ENCODE data around the gene TRIAP1. TPM values are rescaled to one million over a fixed set of nuclear protein-coding genes. Genes with fewer than 3 reads are reported as not detected.

The TRIAP1 gene
- polyA plus RNA-seq, 2 donors, result 19.2 to 28.0 TPM

DNA sequence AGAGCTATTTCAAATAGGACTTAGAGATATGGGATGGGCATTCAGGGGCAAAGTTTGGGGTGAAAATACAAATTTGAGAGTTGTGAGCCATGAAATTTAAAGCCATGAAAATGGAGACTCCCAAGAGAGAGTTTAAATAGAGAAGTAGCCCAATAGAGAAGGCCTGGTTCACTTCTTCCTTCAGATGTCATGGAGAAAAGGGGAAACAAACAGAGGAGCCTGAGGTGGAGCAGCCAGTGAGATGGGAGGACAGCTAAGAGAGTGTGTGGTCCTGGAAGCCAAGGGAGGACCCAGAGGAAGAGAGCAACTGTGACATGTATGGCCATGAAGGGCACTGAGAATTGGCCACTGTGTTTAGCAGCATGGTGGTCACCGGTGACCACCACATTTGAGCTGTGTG lies 37.4 kb upstream of the TRIAP1 start:
- H3K4me3 ChIP-seq (ENCODE audit: low read depth in 1 of 2, low read length in 2 of 2), result no peak overlapping the region
- H3K27ac ChIP-seq (ENCODE audit: low read depth in 2 of 2, low read length in 1 of 2), result no peak overlapping the region
- H3K4me1 ChIP-seq (ENCODE audit: control insufficient read depth in 2 of 2, insufficient read depth in 2 of 2, low read length in 1 of 2), result no peaks in the 10 kb centered on the region
- H3K36me3 ChIP-seq (ENCODE audit: control insufficient read depth in 2 of 2, insufficient read depth in 2 of 2, low read length in 1 of 2), result no peaks in the 10 kb centered on the region
- no peaks in the 10 kb centered on the region for H3K27me3 ChIP-seq (ENCODE audit: control insufficient read depth in 1 of 2, insufficient read depth in 2 of 2, low read length in 2 of 2)
- WGBS, 2 donors, result 85 to 100% methylated on average over 1 of the region's 1 CpG
- no peaks in the 10 kb centered on the region for H3K9me3 ChIP-seq (ENCODE audit: control insufficient read depth in 2 of 2, insufficient read depth in 1 of 2, low read depth in 1 of 2, low read length in 1 of 2)

GRCh38 chr12:120481022-120481767 lies 35.0 kb upstream of the TRIAP1 start:
- Histone ChIP-seq H3K36me3 (ENCODE audit: control insufficient read depth in 2 of 2, insufficient read depth in 2 of 2, low read length in 1 of 2) (no peaks in the 10 kb centered on the region), H3K4me1 (ENCODE audit: control insufficient read depth in 2 of 2, insufficient read depth in 2 of 2, low read length in 1 of 2) (no peaks in the 10 kb centered on the region), H3K27me3 (ENCODE audit: control insufficient read depth in 1 of 2, insufficient read depth in 2 of 2, low read length in 2 of 2) (no peaks in the 10 kb centered on the region), H3K9me3 (ENCODE audit: control insufficient read depth in 2 of 2, insufficient read depth in 1 of 2, low read depth in 1 of 2, low read length in 1 of 2) (no peaks in the 10 kb centered on the region), H3K4me3 (ENCODE audit: low read depth in 1 of 2, low read length in 2 of 2) (no peak overlapping the region), H3K27ac (ENCODE audit: low read depth in 2 of 2, low read length in 1 of 2) (no peak overlapping the region)
- WGBS, 2 donors, result 92 to 95% methylated on average over 9 of the region's 9 CpGs

DNA sequence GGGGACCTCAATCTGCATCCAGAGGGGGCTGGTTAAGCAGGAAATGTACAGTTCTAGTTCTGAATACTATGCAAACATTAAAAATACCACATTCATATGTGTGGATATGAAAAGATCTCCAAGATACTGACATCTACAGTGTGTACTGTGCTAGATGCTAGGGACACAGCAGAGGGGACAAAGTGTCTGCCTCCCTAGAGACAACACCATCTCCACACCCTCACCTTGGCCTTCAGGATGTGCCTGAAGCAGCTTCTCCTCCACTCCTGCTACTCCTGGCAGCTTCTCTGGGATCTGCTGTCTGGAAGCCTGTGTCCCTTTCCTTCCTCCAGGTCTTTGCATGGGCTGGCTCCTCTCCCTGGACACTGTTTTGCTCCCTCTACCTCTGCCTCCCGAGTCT lies 34.0 kb upstream of the TRIAP1 start:
- no peaks in the 10 kb centered on the region for H3K4me1 ChIP-seq (ENCODE audit: control insufficient read depth in 2 of 2, insufficient read depth in 2 of 2, low read length in 1 of 2)
- H3K27me3 ChIP-seq (ENCODE audit: control insufficient read depth in 1 of 2, insufficient read depth in 2 of 2, low read length in 2 of 2), result no peaks in the 10 kb centered on the region
- peak overlapping the region in 1 of 2 donors; percentile 68 for H3K27ac ChIP-seq (ENCODE audit: low read depth in 2 of 2, low read length in 1 of 2)
- H3K36me3 ChIP-seq (ENCODE audit: control insufficient read depth in 2 of 2, insufficient read depth in 2 of 2, low read length in 1 of 2), result no peaks in the 10 kb centered on the region
- no peak overlapping the region for H3K4me3 ChIP-seq (ENCODE audit: low read depth in 1 of 2, low read length in 2 of 2)
- 69 to 81% methylated on average over 1 of the region's 1 CpG for WGBS, 2 donors
- H3K9me3 ChIP-seq (ENCODE audit: control insufficient read depth in 2 of 2, insufficient read depth in 1 of 2, low read depth in 1 of 2, low read length in 1 of 2), result no peaks in the 10 kb centered on the region

- no peaks in the 10 kb centered on the region for H3K9me3 ChIP-seq (ENCODE audit: control insufficient read depth in 2 of 2, insufficient read depth in 1 of 2, low read depth in 1 of 2, low read length in 1 of 2)
- no peaks in the 10 kb centered on the region for H3K27me3 ChIP-seq (ENCODE audit: control insufficient read depth in 1 of 2, insufficient read depth in 2 of 2, low read length in 2 of 2)
- H3K36me3 ChIP-seq (ENCODE audit: control insufficient read depth in 2 of 2, insufficient read depth in 2 of 2, low read length in 1 of 2), result no peaks in the 10 kb centered on the region
- H3K4me3 ChIP-seq (ENCODE audit: low read depth in 1 of 2, low read length in 2 of 2), result no peak overlapping the region
- 83 to 94% methylated on average over 1 of the region's 1 CpG for WGBS, 2 donors
- peak overlapping the region; percentile 47 to 68 for H3K27ac ChIP-seq (ENCODE audit: low read depth in 2 of 2, low read length in 1 of 2)
- no peaks in the 10 kb centered on the region for H3K4me1 ChIP-seq (ENCODE audit: control insufficient read depth in 2 of 2, insufficient read depth in 2 of 2, low read length in 1 of 2)
Measured at GRCh38 chr12:120479458-120479857, 33.3 kb upstream of the TRIAP1 start.

GRCh38 chr12:120475643-120476042 lies 29.5 kb upstream of the TRIAP1 start:
- Histone ChIP-seq H3K9me3 (ENCODE audit: control insufficient read depth in 2 of 2, insufficient read depth in 1 of 2, low read depth in 1 of 2, low read length in 1 of 2) (no peaks in the 10 kb centered on the region), H3K36me3 (ENCODE audit: control insufficient read depth in 2 of 2, insufficient read depth in 2 of 2, low read length in 1 of 2) (no peaks in the 10 kb centered on the region), H3K27me3 (ENCODE audit: control insufficient read depth in 1 of 2, insufficient read depth in 2 of 2, low read length in 2 of 2) (no peaks in the 10 kb centered on the region), H3K4me1 (ENCODE audit: control insufficient read depth in 2 of 2, insufficient read depth in 2 of 2, low read length in 1 of 2) (no peaks in the 10 kb centered on the region), H3K27ac (ENCODE audit: low read depth in 2 of 2, low read length in 1 of 2) (no peak overlapping the region), H3K4me3 (ENCODE audit: low read depth in 1 of 2, low read length in 2 of 2) (no peak overlapping the region)
- 97 to 98% methylated on average over 1 of the region's 1 CpG for WGBS, 2 donors

- no peaks in the 10 kb centered on the region for H3K27me3 ChIP-seq (ENCODE audit: control insufficient read depth in 1 of 2, insufficient read depth in 2 of 2, low read length in 2 of 2)
- H3K9me3 ChIP-seq (ENCODE audit: control insufficient read depth in 2 of 2, insufficient read depth in 1 of 2, low read depth in 1 of 2, low read length in 1 of 2), result no peaks in the 10 kb centered on the region
- no peaks in the 10 kb centered on the region for H3K36me3 ChIP-seq (ENCODE audit: control insufficient read depth in 2 of 2, insufficient read depth in 2 of 2, low read length in 1 of 2)
- WGBS, 2 donors, result 11 to 13% methylated on average over 2 of the region's 2 CpGs
- no peak overlapping the region for H3K4me3 ChIP-seq (ENCODE audit: low read depth in 1 of 2, low read length in 2 of 2)
- H3K27ac ChIP-seq (ENCODE audit: low read depth in 2 of 2, low read length in 1 of 2), result peak overlapping the region; percentile 60 to 88
- peaks cover 0 to 5% of the 10 kb centered on the region in 2 donors for H3K4me1 ChIP-seq (ENCODE audit: control insufficient read depth in 2 of 2, insufficient read depth in 2 of 2, low read length in 1 of 2)
Measured at GRCh38 chr12:120474616-120474960, 28.4 kb upstream of the TRIAP1 start.

DNA sequence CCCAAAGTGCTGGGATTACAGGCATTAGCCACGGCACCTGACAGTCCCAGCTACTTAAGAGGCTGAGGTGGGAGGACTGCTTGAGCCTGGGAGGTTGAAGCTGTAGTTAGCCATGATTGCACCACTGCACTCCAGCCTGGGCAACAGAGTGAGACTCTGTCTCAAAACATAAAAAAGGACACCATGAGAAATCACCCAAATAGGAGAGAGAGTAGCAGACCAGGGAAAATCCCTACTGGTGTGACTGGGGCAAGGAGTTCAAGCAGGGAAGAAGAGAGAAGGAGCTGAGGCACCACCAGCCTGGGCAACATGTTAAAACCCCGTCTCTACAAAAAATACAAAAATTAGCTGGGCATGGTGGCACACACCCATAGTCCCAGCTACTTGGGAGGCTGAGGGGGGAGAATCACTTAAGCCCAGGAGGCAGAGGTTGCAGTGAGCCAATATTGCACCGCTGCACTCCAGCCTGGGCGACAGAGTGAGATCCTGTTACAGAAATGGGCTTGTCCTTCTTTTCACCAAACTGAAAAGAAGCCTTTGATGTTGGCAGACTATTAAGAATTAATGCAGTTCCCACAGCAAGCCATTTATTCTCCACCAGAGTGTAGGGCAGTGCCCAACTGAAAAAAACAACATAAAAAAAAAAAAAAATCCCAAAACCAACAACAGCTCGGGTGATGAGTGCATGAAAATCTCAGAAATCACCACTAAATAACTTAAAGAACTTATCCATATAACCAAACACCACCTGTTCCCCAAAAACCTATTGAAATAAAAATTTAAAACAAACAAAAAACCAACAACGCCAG lies 27.8 kb upstream of the TRIAP1 start:
- no peaks in the 10 kb centered on the region for H3K9me3 ChIP-seq (ENCODE audit: control insufficient read depth in 2 of 2, insufficient read depth in 1 of 2, low read depth in 1 of 2, low read length in 1 of 2)
- H3K27me3 ChIP-seq (ENCODE audit: control insufficient read depth in 1 of 2, insufficient read depth in 2 of 2, low read length in 2 of 2), result no peaks in the 10 kb centered on the region
- no peak overlapping the region for H3K4me3 ChIP-seq (ENCODE audit: low read depth in 1 of 2, low read length in 2 of 2)
- H3K27ac ChIP-seq (ENCODE audit: low read depth in 2 of 2, low read length in 1 of 2), result peak overlapping the region; percentile 88
- 52 to 60% methylated on average over 6 of the region's 6 CpGs for WGBS, 2 donors
- peaks cover 0 to 5% of the 10 kb centered on the region in 2 donors for H3K4me1 ChIP-seq (ENCODE audit: control insufficient read depth in 2 of 2, insufficient read depth in 2 of 2, low read length in 1 of 2)
- no peaks in the 10 kb centered on the region for H3K36me3 ChIP-seq (ENCODE audit: control insufficient read depth in 2 of 2, insufficient read depth in 2 of 2, low read length in 1 of 2)

GRCh38 chr12:120472521-120472920 lies 26.3 kb upstream of the TRIAP1 start:
- H3K4me1 ChIP-seq (ENCODE audit: control insufficient read depth in 2 of 2, insufficient read depth in 2 of 2, low read length in 1 of 2), result peaks cover 0 to 7% of the 10 kb centered on the region in 2 donors
- no peaks in the 10 kb centered on the region for H3K36me3 ChIP-seq (ENCODE audit: control insufficient read depth in 2 of 2, insufficient read depth in 2 of 2, low read length in 1 of 2)
- no peaks in the 10 kb centered on the region for H3K27me3 ChIP-seq (ENCODE audit: control insufficient read depth in 1 of 2, insufficient read depth in 2 of 2, low read length in 2 of 2)
- H3K4me3 ChIP-seq (ENCODE audit: low read depth in 1 of 2, low read length in 2 of 2), result no peak overlapping the region
- H3K9me3 ChIP-seq (ENCODE audit: control insufficient read depth in 2 of 2, insufficient read depth in 1 of 2, low read depth in 1 of 2, low read length in 1 of 2), result no peaks in the 10 kb centered on the region
- H3K27ac ChIP-seq (ENCODE audit: low read depth in 2 of 2, low read length in 1 of 2), result no peak overlapping the region

DNA sequence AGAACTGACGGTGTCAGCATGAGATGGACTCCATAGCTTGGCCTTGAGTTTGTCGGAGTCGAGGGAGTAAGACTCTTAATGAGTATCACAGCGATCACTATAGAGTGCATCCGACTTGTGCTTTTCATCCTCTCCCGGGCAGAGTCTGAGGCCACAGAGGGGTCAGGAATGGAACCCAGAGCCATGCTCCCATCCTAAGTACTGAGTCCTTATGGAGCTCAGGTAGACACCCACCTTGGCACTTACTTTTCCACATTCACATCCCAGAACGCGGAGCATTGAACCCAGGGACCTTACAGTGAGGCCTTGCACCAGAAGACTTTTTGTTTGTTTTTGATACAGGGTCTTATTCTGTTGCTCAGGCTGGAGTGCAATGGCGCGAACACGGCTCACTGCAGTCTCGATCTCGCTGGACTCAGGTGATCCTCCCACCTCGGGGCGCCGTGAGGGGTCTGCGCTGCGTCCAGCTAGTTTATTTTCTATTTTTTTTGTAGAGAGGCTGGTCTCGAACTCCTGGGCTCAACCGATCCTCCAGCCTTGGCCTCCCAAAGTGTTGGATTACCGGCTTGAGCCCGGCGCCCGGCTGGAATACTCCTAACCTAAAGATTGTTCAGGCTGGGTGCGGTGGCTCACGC lies 24.1 kb upstream of the TRIAP1 start:
- Histone ChIP-seq H3K9me3 (ENCODE audit: control insufficient read depth in 2 of 2, insufficient read depth in 1 of 2, low read depth in 1 of 2, low read length in 1 of 2) (no peaks in the 10 kb centered on the region), H3K4me3 (ENCODE audit: low read depth in 1 of 2, low read length in 2 of 2) (peak overlapping the region; percentile 94 to 95), H3K27me3 (ENCODE audit: control insufficient read depth in 1 of 2, insufficient read depth in 2 of 2, low read length in 2 of 2) (no peaks in the 10 kb centered on the region), H3K4me1 (ENCODE audit: control insufficient read depth in 2 of 2, insufficient read depth in 2 of 2, low read length in 1 of 2) (peaks cover 0 to 7% of the 10 kb centered on the region in 2 donors), H3K27ac (ENCODE audit: low read depth in 2 of 2, low read length in 1 of 2) (peak overlapping the region; percentile 89 to 93), H3K36me3 (ENCODE audit: control insufficient read depth in 2 of 2, insufficient read depth in 2 of 2, low read length in 1 of 2) (peaks cover 0 to 4% of the 10 kb centered on the region in 2 donors)
- 66% methylated on average over 26 of the region's 26 CpGs for WGBS, 2 donors

Data from esophagus (tissue), 2 donors.